Parathyroid adenoma (tissue), 2 donors: ENCODE data around the gene PLCB1.

Experiments
- H2AFZ ChIP-seq: fragments of 300-600 bp; sonication (generic); one replicate; pipeline ENCODE4 v1.7.0; 2017; ENCODE audit warnings: antibody characterized with exemption, mild to moderate bottlenecking
- H3K27ac ChIP-seq: fragments of 300-600 bp; sonication (generic); one replicate; pipeline ENCODE4 v1.7.0; 2017
- H3K27me3 ChIP-seq: fragments of 300-600 bp; sonication (generic); one replicate; pipeline ENCODE4 v1.7.0; 2017; ENCODE audit warnings: low read length; ENCODE audit not compliant: control insufficient read depth, insufficient read depth
- H3K36me3 ChIP-seq: fragments of 300-600 bp; sonication (generic); one replicate; pipeline ENCODE4 v1.7.0; 2017; ENCODE audit warnings: low read length; ENCODE audit not compliant: control insufficient read depth, insufficient read depth
- H3K4me1 ChIP-seq: fragments of 300-600 bp; sonication (generic); one replicate; pipeline ENCODE4 v1.7.0; 2017; ENCODE audit warnings: control low read depth
- H3K4me2 ChIP-seq: fragments of 300-600 bp; sonication (generic); one replicate; pipeline ENCODE4 v1.7.0; 2017; ENCODE audit warnings: low read length
- H3K4me3 ChIP-seq: fragments of 300-600 bp; sonication (generic); one replicate; pipeline ENCODE4 v1.7.0; 2017; ENCODE audit warnings: low read depth, low read length
- H3K79me2 ChIP-seq: fragments of 300-600 bp; sonication (generic); one replicate; pipeline ENCODE4 v1.7.0; 2017; ENCODE audit warnings: control low read depth
- H3K9ac ChIP-seq: fragments of 300-600 bp; sonication (generic); one replicate; pipeline ENCODE4 v1.7.0; 2017; ENCODE audit warnings: mild to moderate bottlenecking
- H3K9me3 ChIP-seq: fragments of 300-600 bp; sonication (generic); one replicate; pipeline ENCODE4 v1.7.0; 2017; ENCODE audit warnings: low read length; ENCODE audit not compliant: control insufficient read depth
- CTCF ChIP-seq: fragments of 300-600 bp; sonication (generic); IDR thresholded peaks from one replicate; pipeline ENCODE4 v1.7.0; 2017; ENCODE audit warnings: antibody characterized with exemption, mild to moderate bottlenecking
- donor health status: primary hyperparathyroidism.

Gene PLCB1

DNA sequence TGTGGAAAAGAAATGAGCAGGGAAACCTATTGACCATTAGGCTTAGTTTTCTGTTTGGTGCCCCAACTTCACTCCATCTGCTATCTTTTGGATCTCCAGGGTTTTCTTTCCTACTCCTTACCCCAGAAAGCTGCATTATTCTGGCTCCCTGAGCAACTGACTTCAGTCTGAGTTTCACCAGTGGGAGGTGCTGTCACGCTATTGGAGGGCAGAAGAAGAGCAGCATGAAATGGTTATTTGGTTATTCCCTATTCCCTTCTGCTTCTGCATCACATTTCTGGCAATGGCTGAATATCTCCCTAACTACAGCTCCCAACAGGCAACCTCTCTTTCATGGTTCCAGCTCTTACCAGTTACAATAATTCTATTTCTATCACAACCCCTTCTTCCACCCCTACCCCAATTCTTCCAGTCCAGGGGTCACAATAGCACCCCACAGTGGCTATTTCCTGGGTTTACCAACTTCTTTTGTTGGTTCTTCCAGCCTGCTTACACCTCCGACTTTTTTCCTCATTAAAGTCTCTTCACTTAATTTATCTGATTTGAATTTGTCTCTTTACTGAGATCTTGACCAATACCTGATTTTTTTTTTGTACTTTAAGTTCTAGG, 311.5 kb downstream of the PLCB1 start:
- Histone ChIP-seq H3K4me2 (no peak overlapping the region), H3K4me1 (no peaks in the 10 kb centered on the region), H2AFZ (no peak overlapping the region), H3K36me3 (no peaks in the 10 kb centered on the region), H3K27ac (no peak overlapping the region), H3K9ac (no peak overlapping the region), H3K79me2 (peaks cover 2% of the 10 kb centered on the region), H3K27me3 (no peaks in the 10 kb centered on the region), H3K9me3 (no peaks in the 10 kb centered on the region), H3K4me3 (no peak overlapping the region)
- TF ChIP-seq CTCF, result no peak

- H3K4me1 ChIP-seq, result no peaks in the 10 kb centered on the region
- H2AFZ ChIP-seq, result no peak overlapping the region
- no peaks in the 10 kb centered on the region for H3K9me3 ChIP-seq
- H3K9ac ChIP-seq, result no peak overlapping the region
- H3K4me3 ChIP-seq, result no peak overlapping the region
- no peak for TF ChIP-seq CTCF
- no peak overlapping the region for H3K4me2 ChIP-seq
- no peaks in the 10 kb centered on the region for H3K27me3 ChIP-seq
- H3K79me2 ChIP-seq, result peaks cover 2% of the 10 kb centered on the region
- no peaks in the 10 kb centered on the region for H3K36me3 ChIP-seq
- no peak overlapping the region for H3K27ac ChIP-seq
These were observed 315.4 kb downstream of the PLCB1 start for GRCh38 chr20:8447262-8448120.

DNA sequence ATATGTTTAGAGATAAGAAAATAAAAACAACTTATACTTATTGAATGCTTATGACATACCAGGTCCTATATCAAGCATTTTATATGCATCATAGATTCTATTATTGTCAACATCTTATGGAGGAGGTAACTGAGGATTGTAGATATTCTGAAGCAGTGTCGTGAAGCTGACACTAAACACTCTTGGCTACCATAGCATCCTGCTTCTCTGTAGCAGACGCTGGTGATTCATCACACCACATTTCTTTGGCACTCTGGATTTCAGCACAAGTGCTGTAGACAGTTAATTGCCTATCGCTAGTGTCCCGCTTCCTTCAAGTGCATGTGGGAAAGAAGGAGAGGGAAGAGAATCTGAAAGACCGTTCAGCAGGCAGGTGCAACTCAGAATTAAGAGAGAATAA, 317.1 kb downstream of the PLCB1 start:
- no peaks in the 10 kb centered on the region for H3K27me3 ChIP-seq
- H3K36me3 ChIP-seq, result no peaks in the 10 kb centered on the region
- H3K79me2 ChIP-seq, result peaks cover 3% of the 10 kb centered on the region
- no peak overlapping the region for H2AFZ ChIP-seq
- no peak overlapping the region for H3K9ac ChIP-seq
- H3K4me1 ChIP-seq, result no peaks in the 10 kb centered on the region
- H3K27ac ChIP-seq, result no peak overlapping the region
- no peak for TF ChIP-seq CTCF
- H3K4me3 ChIP-seq, result no peak overlapping the region
- no peak overlapping the region for H3K4me2 ChIP-seq
- H3K9me3 ChIP-seq, result no peaks in the 10 kb centered on the region

- no peaks in the 10 kb centered on the region for H3K27me3 ChIP-seq
- peak; percentile 49 for TF ChIP-seq CTCF
- H3K4me3 ChIP-seq, result no peak overlapping the region
- peaks cover 23% of the 10 kb centered on the region for H3K79me2 ChIP-seq
- H2AFZ ChIP-seq, result no peak overlapping the region
- no peak overlapping the region for H3K27ac ChIP-seq
- H3K9me3 ChIP-seq, result no peaks in the 10 kb centered on the region
- no peaks in the 10 kb centered on the region for H3K36me3 ChIP-seq
- H3K4me1 ChIP-seq, result no peaks in the 10 kb centered on the region
- H3K9ac ChIP-seq, result no peak overlapping the region
- no peak overlapping the region for H3K4me2 ChIP-seq
These were observed 322.2 kb downstream of the PLCB1 start for GRCh38 chr20:8454137-8454712.
